ENCODE results near the gene VGLL4. TPM values are rescaled to one million over a fixed set of nuclear protein-coding genes. Genes with fewer than 3 reads are reported as not detected.
"Not testable (repeated sequence)": the region's sequence is repeated elsewhere in the genome, so short reads cannot be mapped to it uniquely, and the experiment has no call there.

The VGLL4 gene
- total RNA-seq, 2 experiments from 2014 or later = 54.4 to 60.2 TPM

- no peak for TF ChIP-seq CTCF (IDR thresholded peaks at IDR 0.05)
- no peak overlapping the region for H3K4me3 Mint-ChIP-seq
- no peaks in the 10 kb centered on the region for H3K9me3 Mint-ChIP-seq
- H3K27ac Mint-ChIP-seq = no peak overlapping the region
- ATAC-seq (no peak), DNase-seq (no peak)
- intact Hi-C loops (cut with micrococcal nuclease) = no loop called here
- no peaks in the 10 kb centered on the region for H3K27me3 Mint-ChIP-seq
- H3K4me1 Mint-ChIP-seq (ENCODE audit: low read depth) = peaks cover 12% of the 10 kb centered on the region
- ChIA-PET POLR2A (no interaction called here), CTCF (no interaction called here)
- H3K36me3 Mint-ChIP-seq (ENCODE audit: low read depth) = peaks cover 7% of the 10 kb centered on the region
These were observed 129.4 kb downstream of the VGLL4 start for GRCh38 chr3:11514191-11514821.

GRCh38 chr3:11513817-11514135 lies 129.9 kb downstream of the VGLL4 start:
- CTCF ChIA-PET = no interaction called here
- no peak for ATAC-seq
- H3K27me3 Mint-ChIP-seq = no peaks in the 10 kb centered on the region
- DNase-seq = no peak
- no peak for TF ChIP-seq CTCF (IDR thresholded peaks at IDR 0.05)
- H3K36me3 Mint-ChIP-seq (ENCODE audit: low read depth) = peaks cover 8% of the 10 kb centered on the region
- H3K9me3 Mint-ChIP-seq = no peaks in the 10 kb centered on the region
- H3K4me1 Mint-ChIP-seq (ENCODE audit: low read depth) = peaks cover 12% of the 10 kb centered on the region
- POLR2A ChIA-PET = no interaction called here
- no peak overlapping the region for H3K4me3 Mint-ChIP-seq
- no peak overlapping the region for H3K27ac Mint-ChIP-seq
- intact Hi-C loops (cut with micrococcal nuclease) = no loop called here

GRCh38 chr3:11513125-11513816 lies 130.4 kb downstream of the VGLL4 start:
- intact Hi-C loops (cut with micrococcal nuclease); H3K27me3 Mint-ChIP-seq; H3K36me3 Mint-ChIP-seq (ENCODE audit: low read depth); ATAC-seq; DNase-seq; H3K4me3 Mint-ChIP-seq; POLR2A ChIA-PET; CTCF ChIA-PET; H3K27ac Mint-ChIP-seq; H3K9me3 Mint-ChIP-seq: not testable (repeated sequence)
- peaks cover 12% of the 10 kb centered on the region for H3K4me1 Mint-ChIP-seq (ENCODE audit: low read depth)

- H3K27me3 Mint-ChIP-seq; CTCF ChIA-PET; POLR2A ChIA-PET; intact Hi-C loops (cut with micrococcal nuclease); H3K9me3 Mint-ChIP-seq; H3K27ac Mint-ChIP-seq; DNase-seq; ATAC-seq; H3K4me3 Mint-ChIP-seq; H3K36me3 Mint-ChIP-seq (ENCODE audit: low read depth): not testable (repeated sequence)
- peaks cover 12% of the 10 kb centered on the region for H3K4me1 Mint-ChIP-seq (ENCODE audit: low read depth)
These were observed 132.1 kb downstream of the VGLL4 start for GRCh38 chr3:11511606-11512005.

GRCh38 chr3:11510356-11510755 lies 133.4 kb downstream of the VGLL4 start:
- peaks cover 12% of the 10 kb centered on the region for H3K4me1 Mint-ChIP-seq (ENCODE audit: low read depth)
- H3K4me3 Mint-ChIP-seq = no peak overlapping the region
- DNase-seq (no peak), ATAC-seq (no peak)
- H3K9me3 Mint-ChIP-seq = no peaks in the 10 kb centered on the region
- peaks cover 8% of the 10 kb centered on the region for H3K36me3 Mint-ChIP-seq (ENCODE audit: low read depth)
- intact Hi-C loops (cut with micrococcal nuclease) = no loop called here
- no peak for TF ChIP-seq CTCF (IDR thresholded peaks at IDR 0.05)
- ChIA-PET CTCF (interaction anchor here (0.7 kb wide), 1 partner anchor 56 kb away, joined by 3 read pairs; no protein-coding TSS in a partner anchor), POLR2A (no interaction called here)
- H3K27me3 Mint-ChIP-seq = no peaks in the 10 kb centered on the region
- no peak overlapping the region for H3K27ac Mint-ChIP-seq

- no peak for ATAC-seq
- no peak overlapping the region for H3K4me3 Mint-ChIP-seq
- DNase-seq = no peak
- POLR2A ChIA-PET = no interaction called here
- intact Hi-C loops (cut with micrococcal nuclease) = no loop called here
- no peak overlapping the region for H3K27ac Mint-ChIP-seq
- peaks cover 12% of the 10 kb centered on the region for H3K4me1 Mint-ChIP-seq (ENCODE audit: low read depth)
- peaks cover 8% of the 10 kb centered on the region for H3K36me3 Mint-ChIP-seq (ENCODE audit: low read depth)
- TF ChIP-seq CTCF (IDR thresholded peaks at IDR 0.05) = no peak
- CTCF ChIA-PET = interaction anchor here (0.7 kb wide), 1 partner anchor 56 kb away, joined by 3 read pairs; no protein-coding TSS in a partner anchor
- no peaks in the 10 kb centered on the region for H3K27me3 Mint-ChIP-seq
- no peaks in the 10 kb centered on the region for H3K9me3 Mint-ChIP-seq
These were observed 133.7 kb downstream of the VGLL4 start for GRCh38 chr3:11510001-11510340.

All from activated CD8-positive, alpha-beta T cell treated with anti-CD3 and anti-CD28 coated beads for 36 hours (primary cell).